Mucosa of rectum (tissue), 2 donors: ENCODE data around the gene BEAN1.
A peak's percentile ranks its signal among the peaks of the same experiment; 100 is the strongest.

Experiments
- H3K27ac ChIP-seq, 2 donors: one replicate each; pipeline ENCODE4 v1.7.0; 2013; ENCODE audit warnings: inconsistent platforms in 2 of 2, low read depth in 2 of 2, low read length in 2 of 2
- H3K27me3 ChIP-seq, 2 donors: one replicate each; pipeline ENCODE4 v1.7.0; 2013; ENCODE audit warnings: low read length in 2 of 2; ENCODE audit not compliant: control insufficient read depth in 2 of 2, insufficient read depth in 2 of 2
- H3K36me3 ChIP-seq, 2 donors: one replicate each; pipeline ENCODE4 v1.7.0; 2013; ENCODE audit warnings: low read length in 2 of 2; ENCODE audit not compliant: control insufficient read depth in 2 of 2, insufficient read depth in 2 of 2
- H3K4me1 ChIP-seq, 2 donors: one replicate each; pipeline ENCODE4 v1.7.0; 2013; ENCODE audit warnings: low read length in 2 of 2, mild to moderate bottlenecking in 1 of 2; ENCODE audit not compliant: control insufficient read depth in 2 of 2, insufficient read depth in 2 of 2
- H3K4me3 ChIP-seq, 2 donors: one replicate each; pipeline ENCODE4 v1.7.0; 2013; ENCODE audit warnings: low read length in 2 of 2
- H3K9ac ChIP-seq, 2 donors: one replicate each; pipeline ENCODE4 v1.7.0; 2013; ENCODE audit warnings: low read length in 2 of 2, low read depth in 1 of 2, mild to moderate bottlenecking in 1 of 2
- H3K9me3 ChIP-seq, 2 donors: one replicate each; pipeline ENCODE4 v1.7.0; 2013; ENCODE audit warnings: low read length in 2 of 2; ENCODE audit not compliant: control insufficient read depth in 2 of 2
- donor health status: healthy.
- donor health status: Normal muscosa, but diverticular disease.

BEAN1 gene

DNA sequence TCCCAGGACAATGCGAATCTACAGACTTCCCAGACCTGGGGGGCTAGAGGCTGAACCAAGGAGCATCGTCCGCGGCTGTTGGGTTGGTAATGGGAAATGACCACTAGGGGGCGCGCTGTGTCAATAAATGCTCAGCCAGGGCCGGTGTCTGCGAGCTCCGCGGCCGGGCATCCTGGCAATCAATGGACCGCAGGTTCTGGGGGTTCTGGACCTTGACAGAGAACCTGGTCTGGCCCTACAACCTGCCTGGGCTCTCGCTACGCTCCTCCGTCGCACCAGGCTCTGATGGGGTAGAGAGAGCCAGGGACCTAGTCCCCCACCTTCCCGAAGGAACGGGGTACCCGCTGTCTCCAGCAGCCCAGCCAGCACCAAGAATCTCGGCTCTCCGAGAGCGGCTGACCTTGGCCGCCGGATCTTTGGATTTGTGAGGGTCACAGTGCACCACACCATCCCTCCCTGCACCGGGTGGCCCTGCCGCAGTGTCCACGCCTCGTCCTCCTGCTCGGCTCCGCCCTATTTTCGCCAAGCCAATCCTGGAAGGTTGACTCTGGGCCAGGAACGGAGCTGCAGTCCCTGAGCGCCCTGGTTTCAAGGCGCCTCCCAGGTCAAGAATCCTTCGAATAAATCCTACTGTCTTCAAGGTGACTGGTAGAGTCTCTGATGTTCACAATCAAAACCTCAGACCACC, 20.4 kb upstream of the BEAN1 start:
- Histone ChIP-seq H3K27me3 (peaks cover 0 to 5% of the 10 kb centered on the region in 2 donors), H3K4me3 (peak overlapping the region; percentile 57 to 72), H3K9ac (peak overlapping the region; percentile 0 to 33), H3K4me1 (peaks cover 5 to 9% of the 10 kb centered on the region in 2 donors), H3K36me3 (no peaks in the 10 kb centered on the region), H3K27ac (no peak overlapping the region), H3K9me3 (no peaks in the 10 kb centered on the region)

DNA sequence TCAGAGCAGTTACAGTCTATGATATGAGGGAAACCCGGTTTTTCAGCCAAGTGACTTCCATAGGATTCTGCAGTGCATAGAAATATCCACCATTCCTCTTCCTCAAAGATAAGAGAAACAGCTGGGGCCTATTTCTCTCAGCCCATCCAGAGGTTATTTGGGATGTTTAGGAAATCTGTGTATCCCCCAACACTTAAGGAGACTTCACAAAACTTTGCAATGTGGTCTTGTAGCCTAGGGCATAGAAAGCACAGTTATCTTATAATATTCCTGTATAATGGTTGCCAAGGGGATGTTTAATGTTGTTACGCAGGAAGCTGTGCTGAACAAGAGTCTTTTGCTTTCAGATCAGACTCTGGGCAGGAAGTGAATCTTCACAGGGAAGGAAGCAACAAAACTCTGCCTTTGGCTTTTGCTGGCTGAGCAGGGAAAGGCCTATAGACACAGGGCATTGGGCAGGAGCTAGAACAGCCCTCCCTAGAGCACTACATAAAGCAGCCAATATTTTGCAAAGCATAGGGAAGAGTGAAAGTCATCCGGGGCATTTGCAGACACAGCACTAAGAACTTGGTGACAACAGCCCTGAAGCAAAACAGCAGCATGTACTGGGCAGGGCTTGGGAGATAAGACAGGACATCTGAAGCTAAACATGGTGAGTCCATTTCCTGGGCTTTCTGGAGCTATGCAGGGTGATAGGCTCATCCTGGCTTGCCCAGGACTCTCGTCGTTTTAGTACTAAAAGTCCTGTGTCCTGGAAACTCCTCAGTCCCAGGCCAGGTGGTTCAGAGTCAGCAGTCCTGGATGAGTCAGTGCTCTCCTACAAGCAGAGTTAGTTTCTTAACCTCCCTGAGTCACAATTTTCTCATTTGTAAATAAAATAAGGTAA, 18.7 kb upstream of the BEAN1 start:
- Histone ChIP-seq H3K27me3 (peaks cover 0 to 5% of the 10 kb centered on the region in 2 donors), H3K27ac (peak overlapping the region; percentile 18 to 23), H3K4me1 (peaks cover 5 to 9% of the 10 kb centered on the region in 2 donors), H3K9me3 (no peaks in the 10 kb centered on the region), H3K36me3 (no peaks in the 10 kb centered on the region), H3K4me3 (peak overlapping the region; percentile 12 to 60), H3K9ac (no peak overlapping the region)

DNA sequence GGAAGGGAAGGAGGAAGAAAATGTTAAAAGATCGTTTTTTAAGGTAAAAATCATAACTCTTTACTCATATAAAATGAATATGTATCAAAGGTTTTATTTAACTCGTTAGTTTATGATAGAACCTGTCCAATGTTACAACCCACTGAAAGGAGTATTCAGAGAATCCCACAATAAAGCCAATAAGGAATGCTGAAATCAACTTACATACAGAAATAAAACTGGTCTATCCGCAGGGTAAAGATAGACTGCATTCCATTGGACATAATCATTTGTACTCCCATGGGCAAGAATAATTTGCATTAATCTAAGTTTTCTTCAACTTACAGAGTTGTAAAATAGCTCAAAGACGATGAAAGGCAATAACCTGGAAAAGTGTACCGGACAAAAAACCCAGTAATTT, 17.9 kb upstream of the BEAN1 start:
- Histone ChIP-seq H3K27me3 (peaks cover 0 to 5% of the 10 kb centered on the region in 2 donors), H3K9me3 (no peaks in the 10 kb centered on the region), H3K27ac (no peak overlapping the region), H3K9ac (no peak overlapping the region), H3K4me1 (peaks cover 5 to 9% of the 10 kb centered on the region in 2 donors), H3K4me3 (no peak overlapping the region), H3K36me3 (no peaks in the 10 kb centered on the region)

DNA sequence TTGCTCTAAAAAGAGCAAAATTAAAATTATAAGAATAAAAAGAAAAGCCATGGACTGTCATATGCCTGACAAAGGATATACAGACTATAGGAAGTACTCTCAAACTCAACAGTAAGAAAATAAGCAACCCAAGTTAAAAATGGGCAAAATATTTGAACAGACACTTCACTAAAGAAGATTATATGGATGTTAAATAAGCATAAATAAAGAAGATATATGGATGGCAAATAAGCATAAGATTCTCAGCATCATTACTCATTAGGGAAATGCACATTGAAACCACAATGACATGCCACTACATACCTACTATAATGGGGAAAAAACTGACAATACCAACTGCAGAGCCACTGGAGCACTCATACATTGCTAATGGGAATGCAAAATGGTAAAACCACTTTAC, 14.9 kb upstream of the BEAN1 start:
- Histone ChIP-seq H3K27ac (no peak overlapping the region), H3K36me3 (no peaks in the 10 kb centered on the region), H3K9me3 (no peaks in the 10 kb centered on the region), H3K4me3 (no peak overlapping the region), H3K4me1 (peaks cover 0 to 4% of the 10 kb centered on the region in 2 donors), H3K9ac (no peak overlapping the region), H3K27me3 (no peaks in the 10 kb centered on the region)

DNA sequence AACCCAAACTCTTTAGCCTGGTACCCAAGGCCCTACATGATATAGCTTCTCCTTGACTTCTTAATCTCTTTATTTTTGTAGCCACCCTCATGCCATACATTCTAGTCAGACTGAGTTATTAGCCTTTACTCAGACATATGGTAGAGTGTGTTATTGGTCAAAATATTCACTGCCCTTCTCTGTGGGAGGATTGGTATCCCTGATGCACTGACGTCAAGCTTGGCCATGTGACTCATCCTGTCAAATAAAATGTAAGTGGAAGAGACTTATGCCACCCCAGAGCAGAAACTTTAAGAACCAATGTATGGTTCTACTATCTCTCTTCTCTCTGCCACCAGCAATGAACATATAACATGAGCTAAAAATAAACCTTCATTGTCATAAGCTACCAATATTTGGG, 12.2 kb upstream of the BEAN1 start:
- Histone ChIP-seq H3K27me3 (no peaks in the 10 kb centered on the region), H3K36me3 (no peaks in the 10 kb centered on the region), H3K4me3 (no peak overlapping the region)

GRCh38 chr16:66416136-66416535, 11.0 kb upstream of the BEAN1 start:
- Histone ChIP-seq H3K4me1 (no peaks in the 10 kb centered on the region), H3K9me3 (no peaks in the 10 kb centered on the region), H3K27me3 (no peaks in the 10 kb centered on the region), H3K27ac (no peak overlapping the region), H3K36me3 (no peaks in the 10 kb centered on the region), H3K9ac (no peak overlapping the region), H3K4me3 (no peak overlapping the region)

More for the DNA sequence above, 12.2 kb upstream of the BEAN1 start:
- H3K9ac ChIP-seq: no peak overlapping the region
- no peaks in the 10 kb centered on the region for H3K9me3 ChIP-seq
- no peaks in the 10 kb centered on the region for H3K4me1 ChIP-seq
- H3K27ac ChIP-seq: no peak overlapping the region

GRCh38 chr16:66416939-66417700, 10.0 kb upstream of the BEAN1 start:
- Histone ChIP-seq H3K9me3 (no peaks in the 10 kb centered on the region), H3K27ac (no peak overlapping the region), H3K36me3 (no peaks in the 10 kb centered on the region), H3K4me3 (no peak overlapping the region), H3K27me3 (no peaks in the 10 kb centered on the region), H3K4me1 (no peaks in the 10 kb centered on the region), H3K9ac (no peak overlapping the region)

DNA sequence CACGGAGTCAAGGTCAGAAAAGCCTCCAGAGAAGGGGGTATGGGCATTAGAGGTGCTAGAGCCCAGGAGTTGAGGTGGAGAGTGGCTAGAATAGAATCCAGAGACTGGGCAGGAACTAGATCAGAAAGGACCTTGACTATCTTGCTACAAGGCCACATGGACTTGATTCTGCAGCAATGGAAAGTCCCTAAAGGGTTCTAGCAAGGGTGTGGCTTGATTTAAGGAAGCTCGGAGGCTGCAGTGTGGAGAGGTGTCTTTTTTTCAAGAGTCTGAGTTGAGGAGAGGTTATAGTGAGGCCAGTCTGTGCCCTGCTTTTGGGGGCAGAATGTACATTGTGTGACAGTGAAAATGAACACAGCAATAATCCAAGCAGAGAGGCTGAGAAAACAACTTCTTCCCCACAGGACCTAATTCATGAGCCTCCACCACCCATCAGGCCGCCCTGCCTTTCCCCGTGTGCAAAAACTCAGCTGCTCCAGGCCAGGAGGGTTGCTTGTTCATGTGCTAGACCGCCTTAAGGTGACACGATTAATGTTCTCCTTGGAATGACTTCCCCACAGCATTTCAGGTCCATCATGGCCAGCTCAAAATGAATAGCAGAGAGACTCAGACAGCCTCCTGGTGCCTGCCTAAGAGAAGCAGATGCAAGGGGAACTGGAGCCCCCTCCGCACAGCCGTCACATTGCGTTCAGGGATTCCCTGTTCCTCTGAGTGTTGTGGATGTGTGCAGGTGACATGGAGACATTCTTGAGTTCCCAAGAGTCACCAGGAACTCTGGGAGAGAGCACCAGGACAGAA, 8.7 kb upstream of the BEAN1 start:
- no peak overlapping the region for H3K27ac ChIP-seq
- no peak overlapping the region for H3K4me3 ChIP-seq
- no peaks in the 10 kb centered on the region for H3K27me3 ChIP-seq
- H3K9me3 ChIP-seq: no peaks in the 10 kb centered on the region
- H3K4me1 ChIP-seq: no peaks in the 10 kb centered on the region
- H3K9ac ChIP-seq: no peak overlapping the region
- no peaks in the 10 kb centered on the region for H3K36me3 ChIP-seq

- no peak overlapping the region for H3K4me3 ChIP-seq
- H3K9me3 ChIP-seq: no peaks in the 10 kb centered on the region
- H3K27me3 ChIP-seq: no peaks in the 10 kb centered on the region
- no peak overlapping the region for H3K27ac ChIP-seq
- H3K4me1 ChIP-seq: no peaks in the 10 kb centered on the region
- H3K9ac ChIP-seq: no peak overlapping the region
- no peaks in the 10 kb centered on the region for H3K36me3 ChIP-seq
Measured at GRCh38 chr16:66419527-66419926, 7.6 kb upstream of the BEAN1 start.
